ENCODE data around the gene CPA3.
A peak's percentile ranks its signal among the peaks of the same experiment; 100 is the strongest.

CPA3 gene

DNA sequence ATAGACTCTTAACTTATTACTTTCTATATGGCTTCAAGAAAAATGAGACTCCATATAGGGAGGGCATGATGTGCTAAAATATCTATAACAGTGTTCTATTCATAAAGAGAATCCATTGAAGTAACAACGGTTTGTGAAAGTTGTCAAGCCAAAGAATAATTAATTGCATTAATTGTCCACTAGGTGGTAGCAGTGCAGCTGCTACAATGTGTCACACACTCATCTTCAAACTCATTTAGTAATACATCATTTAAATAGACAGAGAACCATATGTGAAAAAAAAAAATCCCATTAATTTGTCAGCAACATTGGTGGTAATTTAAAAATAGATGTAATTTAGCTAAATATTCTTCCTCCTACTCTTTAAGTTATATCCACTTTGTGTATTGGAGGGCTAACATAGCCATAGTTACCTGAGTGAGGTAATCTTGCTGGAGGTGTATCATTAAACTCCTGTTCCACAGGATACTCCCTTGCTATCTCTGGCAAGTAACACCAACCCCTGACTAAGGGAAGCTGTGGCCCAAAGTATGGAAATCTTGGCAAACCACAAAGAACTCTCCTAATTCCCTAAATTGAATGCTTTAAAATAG is 3.7 kb upstream of the CPA3 start:
- peak; percentile 31 to 68 for DNase-seq

DNA sequence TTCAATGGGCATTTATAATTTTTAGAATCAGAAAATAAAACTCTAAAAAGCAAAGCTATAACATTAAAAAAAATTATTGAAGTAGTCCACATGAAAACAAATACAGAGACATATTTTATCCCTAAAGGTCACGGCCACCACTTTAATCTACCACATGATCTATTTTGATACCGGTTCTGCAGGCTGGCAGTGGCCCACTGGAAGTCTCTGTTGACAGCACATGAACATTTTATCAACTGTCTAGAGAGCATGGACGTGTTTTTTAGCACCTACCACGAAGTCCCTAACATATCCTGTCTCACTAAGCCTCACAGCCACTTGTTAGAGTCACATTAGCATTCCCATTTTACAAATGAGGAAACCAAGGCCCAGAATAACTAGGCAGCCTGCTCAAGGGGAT is 1.8 kb upstream of the CPA3 start:
- DNase-seq = no peak

DNA sequence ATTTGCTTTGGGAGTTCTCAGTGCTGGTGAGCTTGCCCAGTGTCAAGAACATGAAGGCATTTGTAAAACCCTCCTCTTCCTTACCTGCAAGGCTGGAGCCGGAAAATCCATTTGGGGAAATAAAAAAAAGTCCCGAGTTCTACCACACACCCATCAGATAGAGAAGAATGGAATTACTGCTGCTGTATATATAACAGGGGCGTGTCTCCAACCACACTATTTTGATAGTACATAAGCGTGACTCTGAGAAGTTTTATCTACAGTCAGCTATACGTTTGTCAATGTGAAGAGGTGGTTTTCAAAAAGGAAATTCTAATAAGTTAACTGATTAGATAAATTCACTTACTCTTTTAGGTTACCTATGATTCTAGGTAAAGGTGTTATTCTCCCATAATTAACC is 1.3 kb upstream of the CPA3 start:
- no peak for DNase-seq

DNA sequence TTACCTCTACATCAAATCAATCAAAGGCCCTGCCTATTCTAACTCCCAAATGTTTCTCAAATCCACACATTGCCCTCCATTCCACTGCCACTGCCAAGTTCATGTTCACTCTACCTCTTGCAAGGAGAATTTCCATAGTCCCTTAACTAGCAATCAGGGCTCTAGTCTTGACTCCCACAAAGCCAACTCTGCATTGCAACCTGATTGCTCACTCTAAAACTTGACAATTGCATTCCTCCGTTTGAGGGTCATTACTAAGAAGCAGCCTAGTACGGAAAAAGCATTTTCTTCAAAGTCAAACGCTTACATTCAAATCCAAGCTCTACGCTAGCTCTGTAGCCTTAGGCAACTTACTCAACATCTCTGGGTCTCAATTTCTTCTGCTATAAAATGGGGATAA is 1.2 kb downstream of the CPA3 start:
- no peak for DNase-seq

DNA sequence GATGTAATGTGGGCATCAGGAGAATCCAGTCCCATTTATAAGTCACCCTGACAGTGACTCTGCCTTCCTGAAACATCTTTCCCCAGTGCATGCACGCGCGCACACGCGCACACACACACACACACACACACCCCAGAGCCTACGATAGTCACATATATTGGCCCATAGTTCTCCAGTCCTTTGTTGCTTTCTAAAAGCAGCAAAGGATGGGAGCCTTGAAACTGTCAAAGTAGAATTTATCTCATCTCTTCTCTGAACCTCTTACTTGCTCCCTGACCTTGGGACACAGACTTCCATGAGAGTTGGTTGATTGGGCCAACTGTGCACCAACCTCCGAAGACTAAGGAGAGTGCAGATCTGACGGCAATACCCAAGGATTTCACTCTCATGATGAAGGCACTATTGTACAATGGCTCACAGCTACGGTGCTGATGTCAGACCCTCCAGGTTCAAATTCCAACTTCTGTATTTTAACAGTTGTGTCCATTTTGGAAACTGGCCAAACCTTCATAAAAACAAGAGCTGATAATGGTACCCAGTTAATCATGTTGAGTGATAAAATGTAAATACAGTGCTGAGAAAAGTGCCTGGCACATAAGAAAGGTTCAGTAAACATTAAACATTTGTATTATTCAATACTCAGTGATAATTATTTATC is 8.3 kb downstream of the CPA3 start:
- no peak for DNase-seq

DNA sequence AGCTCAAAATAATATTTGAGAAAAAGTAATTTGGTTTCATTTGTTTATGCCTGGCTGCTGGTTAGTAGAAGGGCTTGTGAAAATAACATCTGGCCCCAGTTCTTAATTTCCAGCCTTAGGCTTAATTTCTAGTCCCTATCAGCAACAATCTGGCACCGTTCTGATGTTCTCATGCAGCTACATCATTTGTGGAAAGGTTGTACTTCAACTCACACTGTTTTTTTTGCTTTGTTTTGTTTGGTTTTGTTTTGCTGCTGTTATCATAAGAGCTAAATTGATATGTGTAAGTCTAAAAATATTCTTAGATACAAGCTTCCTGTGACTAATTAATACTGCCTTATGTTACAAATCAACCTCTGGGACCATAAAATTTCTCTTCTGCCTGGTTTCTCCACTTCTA is 8.9 kb downstream of the CPA3 start:
- no peak for DNase-seq

DNA sequence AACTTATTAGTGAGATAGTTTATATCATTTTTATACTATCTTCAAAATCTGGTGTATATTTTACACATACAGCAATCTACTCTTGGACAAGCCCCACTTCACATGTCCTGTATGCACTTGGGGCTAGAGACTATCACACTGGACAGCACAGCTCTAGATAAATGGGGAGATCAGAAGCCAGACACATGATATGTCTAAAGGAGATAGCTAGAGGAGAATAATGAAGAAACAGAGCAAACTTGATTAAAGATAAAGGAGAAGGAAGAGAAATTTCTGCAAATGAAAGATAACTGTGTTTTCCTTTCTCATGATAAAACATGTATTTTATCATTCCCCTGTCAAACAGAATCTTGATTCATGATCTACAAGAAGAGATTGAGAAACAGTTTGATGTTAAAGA is 13.0 kb downstream of the CPA3 start:
- DNase-seq = no peak

DNA sequence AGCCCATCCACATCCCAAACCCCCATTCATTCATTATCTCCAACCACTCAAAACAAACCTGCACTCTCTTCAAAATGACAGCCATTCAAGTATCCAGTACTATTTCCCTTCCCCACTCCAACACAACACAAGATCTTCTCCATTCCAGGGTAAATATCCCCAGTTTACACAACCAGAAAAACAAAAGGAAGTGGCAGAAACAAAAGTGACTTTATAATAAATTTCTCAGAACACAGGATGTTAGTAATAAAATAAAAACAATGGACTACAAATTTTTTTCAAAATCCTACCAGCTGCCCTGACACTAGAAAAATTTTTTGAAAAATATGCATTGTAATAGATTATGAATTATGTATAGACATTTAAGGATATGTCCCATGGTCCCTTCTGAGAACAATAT is 14.2 kb downstream of the CPA3 start:
- DNase-seq = no peak

DNA sequence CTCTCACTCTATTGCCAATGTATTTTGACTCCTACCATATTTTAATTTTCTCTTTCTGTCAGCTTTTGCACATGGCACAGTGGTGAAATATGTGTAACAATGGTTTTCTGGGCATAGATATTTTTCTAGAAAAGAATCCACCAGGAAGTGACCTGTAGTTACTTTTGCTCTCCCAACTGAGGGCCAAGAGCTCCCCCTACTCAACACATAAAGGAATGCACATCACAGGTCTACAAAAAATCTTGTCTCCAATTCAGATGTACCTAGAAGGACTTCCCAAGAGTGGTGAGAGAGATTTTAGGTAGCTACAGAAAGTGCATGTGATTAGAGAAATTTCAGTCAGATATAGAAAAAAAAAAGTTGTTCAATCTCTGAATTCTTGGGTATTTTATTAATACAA is 15.6 kb downstream of the CPA3 start:
- DNase-seq = peak in 1 of 2 experiments; percentile 13

DNA sequence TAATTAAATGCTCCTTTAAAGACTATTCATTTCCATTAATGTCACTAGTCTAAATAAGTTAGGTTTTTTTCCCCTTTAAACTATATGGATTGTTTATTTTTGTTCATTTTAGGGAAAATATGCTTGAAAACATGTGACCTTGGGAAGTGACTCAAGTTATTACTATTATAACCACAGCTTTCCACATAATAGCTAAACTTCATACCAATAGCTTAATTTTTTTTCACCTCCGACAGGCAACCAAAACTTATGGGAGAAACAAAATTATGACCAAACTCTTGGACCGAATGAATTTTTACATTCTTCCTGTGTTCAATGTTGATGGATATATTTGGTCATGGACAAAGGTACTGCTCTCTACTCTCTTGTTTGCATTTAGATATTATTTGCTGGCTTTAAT is 16.2 kb downstream of the CPA3 start:
- no peak for DNase-seq

DNA sequence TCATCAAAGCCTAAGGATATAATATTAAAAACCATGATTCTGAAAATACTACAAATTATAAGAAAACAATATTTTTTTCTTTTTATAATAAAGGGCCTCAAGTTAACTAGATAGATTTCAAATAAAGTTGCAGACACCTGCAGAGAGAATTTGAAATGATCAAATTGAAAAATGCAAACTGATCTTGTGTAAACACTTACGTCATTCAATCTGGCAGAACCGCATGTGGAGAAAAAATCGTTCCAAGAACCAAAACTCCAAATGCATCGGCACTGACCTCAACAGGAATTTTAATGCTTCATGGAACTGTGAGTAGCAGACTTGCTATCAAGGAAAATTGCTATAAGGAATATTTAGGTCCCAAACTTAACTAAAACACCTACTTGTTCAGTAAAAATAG is 17.2 kb downstream of the CPA3 start:
- DNase-seq = peak in 1 of 2 experiments; percentile 56

DNA sequence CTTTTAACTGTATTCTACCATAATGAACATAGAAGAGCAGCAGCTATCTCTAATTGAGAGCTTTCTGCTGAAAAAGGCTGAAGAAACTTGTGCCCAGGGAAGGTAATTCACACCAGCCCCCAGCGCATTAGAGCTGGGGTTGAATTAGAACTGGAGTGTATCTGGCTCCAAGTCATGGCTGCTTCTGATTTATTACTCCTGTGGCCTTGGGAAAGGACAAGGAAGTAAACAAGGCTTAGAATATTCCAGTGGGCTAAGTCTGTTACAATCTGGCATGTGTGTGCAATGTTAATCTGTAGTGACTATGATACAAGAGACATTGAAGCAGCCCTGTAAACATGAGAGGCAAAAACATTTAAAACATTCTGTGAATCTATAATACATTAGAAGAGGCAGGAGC is 18.1 kb downstream of the CPA3 start:
- no peak for DNase-seq

DNA sequence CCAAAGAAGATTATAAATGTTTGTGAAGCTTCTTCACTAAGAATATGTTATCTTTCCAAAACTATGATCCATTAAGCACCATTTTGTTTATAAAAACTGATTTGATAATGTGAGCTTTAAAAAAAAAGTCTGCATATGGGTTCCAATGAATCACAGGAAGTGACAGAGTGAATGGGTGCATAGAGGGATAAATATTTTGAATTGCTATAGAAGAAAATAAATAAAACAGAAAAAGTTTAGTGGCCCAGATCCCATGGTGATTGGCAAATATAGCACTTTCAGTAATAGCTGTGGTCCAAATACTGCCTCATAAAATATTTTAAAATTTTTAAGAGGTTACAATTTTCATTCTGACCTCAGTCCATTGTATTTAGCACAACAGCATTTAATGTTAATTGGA is 19.2 kb downstream of the CPA3 start:
- DNase-seq = no peak

DNA sequence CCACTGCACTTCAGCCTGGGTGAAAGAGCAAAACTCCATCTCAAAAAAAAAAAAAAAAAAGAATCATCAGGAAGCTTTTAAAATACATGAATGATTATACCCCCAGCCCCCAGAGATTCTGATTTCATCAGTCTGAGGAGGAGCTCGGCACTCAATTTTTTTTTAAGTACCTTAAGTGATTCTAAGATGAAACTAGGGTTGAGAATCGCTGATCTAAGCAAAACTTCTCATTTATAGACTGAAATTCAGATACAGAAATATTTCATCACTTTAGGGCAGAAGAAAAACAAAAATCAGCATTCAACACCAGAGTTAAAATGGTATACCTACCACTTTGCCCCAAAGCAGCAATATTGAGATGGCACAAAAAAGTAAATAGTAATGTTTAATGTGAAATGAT is 24.7 kb downstream of the CPA3 start:
- DNase-seq = no peak

DNA sequence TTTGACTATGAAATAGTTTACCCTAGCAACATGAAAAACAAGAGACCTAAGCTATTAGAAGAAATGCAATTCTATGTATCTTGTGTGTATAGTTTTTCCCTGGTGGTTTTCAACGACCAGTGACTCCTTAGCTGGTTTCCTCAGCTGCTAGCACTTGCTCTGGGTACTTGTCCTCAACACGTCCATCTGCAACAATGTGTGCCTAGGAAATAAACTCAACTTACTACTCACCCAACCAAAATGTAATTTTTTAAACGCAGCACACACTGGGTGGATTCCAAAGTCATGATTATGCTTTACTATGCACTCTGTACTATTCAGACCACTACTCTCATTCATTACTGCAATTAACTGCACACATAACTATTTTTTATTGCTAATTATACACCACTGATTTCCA is 31.0 kb downstream of the CPA3 start:
- no peak for DNase-seq

DNA sequence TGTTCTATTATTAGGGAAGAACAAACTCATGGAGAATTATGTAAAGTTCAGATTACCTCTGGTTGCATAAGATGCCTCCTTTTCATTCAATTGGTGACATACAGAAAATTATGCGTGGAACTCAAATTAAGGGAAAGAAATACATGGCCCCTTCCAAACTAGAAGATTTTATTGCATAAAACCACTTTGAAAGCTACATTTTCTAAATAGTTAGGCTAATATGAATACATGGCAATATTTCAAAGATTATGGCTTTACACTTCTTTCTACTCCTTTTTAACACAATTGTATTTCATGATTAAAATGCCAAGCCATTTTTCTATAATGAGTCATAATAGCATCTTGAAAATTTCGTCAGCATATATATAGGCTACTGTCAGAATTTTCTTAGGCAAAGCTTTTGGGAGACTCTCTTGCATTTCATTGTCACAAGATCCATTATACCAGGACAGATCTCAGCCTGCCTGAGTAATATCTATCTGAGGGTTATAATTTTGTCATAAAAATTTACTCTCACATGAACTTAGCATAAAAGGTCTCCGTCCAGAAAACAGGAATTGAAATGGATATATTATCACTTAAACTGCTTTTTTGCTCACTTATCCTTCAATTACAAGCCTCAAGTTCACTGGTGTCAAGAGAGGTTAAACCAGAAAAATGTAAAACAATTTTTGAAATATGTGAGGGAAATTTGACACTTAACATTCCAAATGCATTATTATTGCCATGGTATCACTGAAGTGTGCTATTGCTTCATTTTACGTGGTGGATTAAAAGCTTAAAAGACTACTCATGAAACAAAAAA is 37.1 kb downstream of the CPA3 start:
- peak in 1 of 2 experiments; percentile 5 for DNase-seq

DNA sequence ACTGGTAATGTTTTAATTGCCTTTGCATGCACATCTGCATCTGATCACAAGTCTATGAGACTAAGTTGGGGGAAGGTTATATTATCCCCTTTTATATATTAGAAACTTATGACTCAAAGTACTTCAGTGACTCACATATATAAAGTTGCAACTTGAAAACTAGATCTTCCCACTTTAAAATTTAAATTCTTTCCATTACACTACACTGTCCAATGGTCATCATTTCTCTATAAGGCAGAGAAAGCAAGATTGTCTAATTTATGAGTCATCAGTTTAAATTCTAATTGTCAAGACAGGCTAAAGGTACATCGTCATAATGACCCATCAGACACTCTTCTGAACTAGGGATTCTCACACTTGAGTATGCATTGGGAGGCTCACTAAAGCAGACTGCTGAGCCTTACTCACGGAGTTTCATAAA is 37.9 kb downstream of the CPA3 start:
- no peak for DNase-seq

DNA sequence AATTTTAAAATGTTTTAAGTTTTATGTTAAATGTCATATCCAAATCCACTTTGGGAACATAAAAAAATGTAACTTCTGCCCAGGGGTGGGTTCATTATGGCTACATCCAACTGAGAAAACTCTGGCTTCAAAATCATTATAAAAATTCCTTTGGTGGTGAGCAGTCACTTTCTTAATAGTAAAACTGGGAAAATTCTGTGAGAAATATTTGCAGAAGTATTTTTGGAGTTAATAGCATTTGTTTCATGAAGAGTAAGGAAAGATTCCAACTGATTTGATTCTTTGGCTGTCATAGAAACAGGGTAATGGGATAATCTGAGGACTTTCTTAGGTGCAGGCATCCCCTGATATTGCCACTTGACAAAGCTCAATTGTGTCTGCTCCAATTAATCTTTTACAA is 38.8 kb downstream of the CPA3 start:
- no peak for DNase-seq

DNA sequence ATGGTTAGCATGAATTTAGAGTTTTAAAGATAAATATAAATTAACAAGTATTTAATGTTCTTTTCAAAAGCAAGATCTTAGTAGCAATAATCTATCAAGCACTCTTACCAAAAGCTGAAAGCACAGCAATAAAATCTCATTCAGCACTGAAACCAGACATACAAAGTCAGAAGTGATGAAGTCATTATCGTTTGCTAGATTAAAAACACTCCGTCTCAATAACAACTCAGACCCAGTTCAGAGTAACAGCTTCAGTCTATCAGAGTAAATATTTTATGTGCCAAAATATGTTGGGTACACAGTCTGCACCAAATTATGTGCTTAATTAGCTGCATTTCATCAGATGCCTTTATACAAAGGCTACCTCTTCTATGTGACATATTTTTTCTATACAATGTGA is 41.6 kb downstream of the CPA3 start:
- DNase-seq = no peak

DNA sequence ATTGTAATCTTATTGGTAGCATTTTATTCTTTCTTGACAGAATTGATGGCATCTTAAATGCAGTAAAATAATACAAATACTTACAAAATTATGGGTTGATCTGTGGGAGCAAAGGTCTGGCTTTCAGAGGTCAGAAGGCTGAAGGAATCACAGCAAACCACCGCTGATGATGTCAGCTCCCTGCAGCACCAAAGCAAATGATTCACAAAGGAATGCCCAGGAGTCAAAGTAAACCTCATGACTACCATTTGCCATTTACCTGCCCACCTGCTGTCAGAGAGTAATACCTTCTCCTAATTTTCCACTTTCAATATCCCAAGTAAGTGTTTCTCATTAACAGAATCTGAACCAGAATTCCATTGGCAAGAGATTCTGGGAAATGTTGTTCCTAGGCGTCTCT is 46.1 kb downstream of the CPA3 start:
- no peak for DNase-seq

DNA sequence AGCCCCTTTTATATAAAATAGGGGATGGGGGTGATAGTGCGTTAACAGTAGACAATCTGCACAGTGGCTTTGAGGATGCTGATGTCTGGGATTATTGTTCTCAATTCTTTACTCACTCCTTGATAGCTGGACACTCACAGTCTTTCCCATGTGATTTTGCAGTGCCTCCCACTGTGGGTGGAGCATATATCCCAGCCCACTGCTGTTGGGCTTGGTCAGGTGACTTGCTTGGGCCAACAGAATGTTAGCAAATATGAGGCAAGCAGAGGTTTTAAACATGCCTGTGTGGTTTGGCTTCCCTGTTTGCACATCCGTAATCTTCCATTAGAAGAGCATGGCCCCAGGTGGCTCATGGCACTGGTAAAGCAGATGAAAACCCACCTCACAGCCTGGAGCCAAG is 46.5 kb downstream of the CPA3 start:
- no peak for DNase-seq

DNA sequence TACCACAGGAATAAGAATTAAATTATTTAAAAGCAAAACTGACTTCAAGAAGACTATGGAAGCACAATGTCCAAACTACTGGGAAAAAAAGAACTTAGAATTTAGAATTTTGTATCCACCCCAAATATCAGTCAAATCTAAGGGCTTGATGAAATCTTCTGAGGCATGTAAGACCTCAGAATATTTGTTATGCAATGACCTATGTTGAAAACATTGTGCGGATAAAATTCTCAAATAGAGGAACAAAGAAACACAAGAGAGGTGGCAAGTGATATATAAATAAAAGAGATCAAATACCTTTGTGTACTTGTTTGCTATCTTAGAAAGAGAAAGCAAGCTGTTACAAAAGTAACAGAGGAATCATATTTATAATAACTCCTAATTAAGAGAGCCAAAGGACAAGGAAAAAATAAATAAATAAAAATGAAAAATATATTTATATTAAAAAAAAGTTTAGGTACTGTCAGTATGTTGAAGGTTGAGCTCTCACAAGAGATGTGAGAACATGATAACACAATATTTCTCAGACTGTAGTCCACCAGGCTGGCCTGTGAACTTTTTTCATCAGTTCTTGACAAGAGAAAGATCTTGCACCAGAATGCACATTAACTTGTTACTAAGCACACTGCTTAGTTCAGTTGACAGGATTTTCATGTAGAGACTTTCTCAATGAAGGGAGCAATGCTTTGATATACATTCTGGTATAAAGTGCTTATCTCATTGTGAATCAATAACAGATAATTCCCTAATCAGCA is 50.0 kb downstream of the CPA3 start:
- no peak for DNase-seq

DNA sequence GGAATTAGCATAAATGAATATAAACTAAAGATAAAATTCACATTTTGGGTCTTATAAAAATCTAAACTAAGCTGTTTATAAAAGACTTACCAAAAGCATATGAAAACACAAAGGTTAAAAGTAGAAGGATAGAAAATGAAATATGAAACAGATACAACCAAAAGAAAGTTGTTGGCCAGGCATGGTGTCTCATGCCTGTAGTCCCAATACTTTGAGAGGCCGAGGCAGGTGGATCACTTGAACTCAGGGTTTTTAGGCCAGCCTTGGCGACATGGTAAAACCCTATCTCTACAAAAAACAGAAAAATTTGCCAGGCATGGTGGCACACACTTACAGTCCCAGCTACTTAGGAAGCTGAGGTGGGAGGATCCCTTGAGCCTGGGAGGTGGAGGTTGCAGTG is 51.0 kb downstream of the CPA3 start:
- no peak for DNase-seq

DNA sequence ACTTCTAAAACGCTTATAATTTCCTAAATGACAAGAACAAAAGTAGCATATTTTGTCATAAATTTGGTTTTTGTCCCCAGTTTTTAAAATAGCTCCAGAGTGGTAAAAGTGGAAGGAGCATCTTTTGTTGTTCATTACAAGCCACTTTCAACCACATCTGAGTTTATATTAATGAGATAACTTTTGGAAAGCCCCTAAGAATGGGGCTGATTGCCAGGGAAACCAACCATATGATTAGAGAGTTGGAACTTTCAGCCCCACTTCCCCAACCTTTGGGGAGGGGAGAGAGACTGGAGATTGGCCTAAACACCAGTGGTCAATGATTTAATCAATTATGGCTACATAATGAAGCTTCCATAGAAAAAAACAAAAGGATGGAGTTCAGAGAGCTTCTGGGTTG is 57.4 kb downstream of the CPA3 start:
- DNase-seq = no peak

Data from NCI-H446 (cell line).